Tibial nerve (tissue), 4 donors: ENCODE results near the gene FAM181A. TPM values are rescaled to one million over a fixed set of nuclear protein-coding genes. Genes with fewer than 3 reads are reported as not detected.

Experiments
- DNase-seq, 2 donors: peaks; one replicate each; pipeline ENCODE4 v3.0.0-alpha.2; 2019; ENCODE audit warnings: low spot score in 2 of 2
- H3K27ac ChIP-seq, 4 donors: fragments of 200-600 bp; sonication (generic) in 3 of 4; one replicate each; pipeline ENCODE4 v1.5.1; 2017 to 2019; ENCODE audit warnings: mild to moderate bottlenecking in 1 of 4
- H3K27me3 ChIP-seq, 2 donors: fragments of 200-600 bp; sonication (generic) in 1 of 2; one replicate each; pipeline versions ENCODE4 v1.5.1 to v1.6.0; 2017 to 2019
- H3K36me3 ChIP-seq, 3 donors: fragments of 200-600 bp; sonication (generic); one replicate each; pipeline ENCODE4 v1.5.1; 2018 to 2019
- H3K4me1 ChIP-seq, 4 donors: fragments of 200-600 bp; sonication (generic) in 3 of 4; one replicate each; pipeline ENCODE4 v1.5.1; 2017 to 2019
- H3K4me3 ChIP-seq, 4 donors: fragments of 200-600 bp; sonication (generic) in 3 of 4; one replicate each; pipeline ENCODE4 v1.5.1; 2017 to 2019; ENCODE audit warnings: mild to moderate bottlenecking in 1 of 4, moderate library complexity in 1 of 4
- H3K9me3 ChIP-seq, 4 donors: fragments of 200-600 bp; sonication (generic) in 3 of 4; one replicate each; pipeline ENCODE4 v1.5.1; 2017 to 2019
- CTCF ChIP-seq, 5 experiments: fragments of 200-600 bp in 3 of 5; fragments of 450-650 bp in 2 of 5; sonication (generic) in 3 of 5; IDR thresholded peaks; one replicate each; pipeline ENCODE4 v1.5.1; 2016 to 2019; ENCODE audit warnings: antibody characterized with exemption in 5 of 5, mild to moderate bottlenecking in 3 of 5, moderate library complexity in 2 of 5
- EP300 ChIP-seq, 2 donors: sonication (generic); formaldehyde crosslinking; IDR thresholded peaks; one replicate each; pipeline ENCODE4 v1.6.1; 2017; ENCODE audit warnings: antibody characterized with exemption in 2 of 2, mild to moderate bottlenecking in 1 of 2
- POLR2A ChIP-seq, 2 donors: fragments of 450-650 bp; IDR thresholded peaks; one replicate each; pipeline ENCODE4 v1.6.1; 2017; ENCODE audit warnings: antibody characterized with exemption in 2 of 2, mild to moderate bottlenecking in 2 of 2, moderate library complexity in 2 of 2
- WGBS, 2 donors: methylation state at CpG; one replicate each; pipeline ENCODE4 v1.1.5; 2018; 5-methylcytosine and 5-hydroxymethylcytosine counted together
- total RNA-seq, 4 donors: library from RNA; depleted of rRNA; stranded (reverse); fragments of >200 nt; gene quantifications; one replicate each; pipeline ENCODE4 v1.1.0, GENCODE V29; 2016

FAM181A gene
- total RNA-seq, 4 donors from 2014 or later, result not detected

GRCh38 chr14:93938751-93939303 lies 11.7 kb downstream of the FAM181A start:
- Histone ChIP-seq H3K27me3 (peaks cover 0 to 18% of the 10 kb centered on the region in 2 donors), H3K4me1 (peaks cover 0 to 11% (median 3%) of the 10 kb centered on the region in 4 donors), H3K4me3 (peak overlapping the region in 1 of 4 donors; percentile 45), H3K36me3 (no peaks in the 10 kb centered on the region), H3K27ac (no peak overlapping the region), H3K9me3 (no peaks in the 10 kb centered on the region)
- DNase-seq, result no peak
- WGBS, 2 donors, result 39 to 48% methylated on average over 24 to 43 of the region's 46 CpGs
- TF ChIP-seq CTCF (IDR thresholded peaks at IDR 0.05) (no peak), POLR2A (IDR thresholded peaks at IDR 0.05) (no peak), EP300 (IDR thresholded peaks at IDR 0.05) (no peak)

- H3K27me3 ChIP-seq, result peaks cover 0 to 18% of the 10 kb centered on the region in 2 donors
- H3K36me3 ChIP-seq, result no peaks in the 10 kb centered on the region
- H3K4me1 ChIP-seq, result peaks cover 0 to 11% (median 3%) of the 10 kb centered on the region in 4 donors
- TF ChIP-seq CTCF (IDR thresholded peaks at IDR 0.05) (peak; percentile 79 to 93 (median 87)), EP300 (IDR thresholded peaks at IDR 0.05) (no peak), POLR2A (IDR thresholded peaks at IDR 0.05) (no peak)
- 18% methylated on average over 21 to 24 of the region's 84 CpGs for WGBS, 2 donors
- H3K4me3 ChIP-seq, result peak overlapping the region; percentile 12 to 45 (median 35)
- DNase-seq, result peak; percentile 57 to 73
- no peaks in the 10 kb centered on the region for H3K9me3 ChIP-seq
- H3K27ac ChIP-seq, result no peak overlapping the region
Measured at GRCh38 chr14:93939304-93940229, 12.4 kb downstream of the FAM181A start.

- H3K9me3 ChIP-seq, result no peaks in the 10 kb centered on the region
- H3K27me3 ChIP-seq, result peaks cover 0 to 18% of the 10 kb centered on the region in 2 donors
- no peaks in the 10 kb centered on the region for H3K36me3 ChIP-seq
- H3K4me1 ChIP-seq, result peaks cover 0 to 11% (median 3%) of the 10 kb centered on the region in 4 donors
- WGBS, 2 donors, result 86% methylated on average over 6 of the region's 6 CpGs
- H3K27ac ChIP-seq, result no peak overlapping the region
- DNase-seq, result no peak
- TF ChIP-seq EP300 (IDR thresholded peaks at IDR 0.05) (no peak), POLR2A (IDR thresholded peaks at IDR 0.05) (no peak), CTCF (IDR thresholded peaks at IDR 0.05) (no peak)
- no peak overlapping the region for H3K4me3 ChIP-seq
Measured at GRCh38 chr14:93940437-93940836, 13.3 kb downstream of the FAM181A start.

- 65 to 72% methylated on average over 10 to 16 of the region's 16 CpGs for WGBS, 2 donors
- H3K27ac ChIP-seq, result no peak overlapping the region
Measured at GRCh38 chr14:93941293-93941910, 14.3 kb downstream of the FAM181A start.

More at GRCh38 chr14:93941293-93941910, 14.3 kb downstream of the FAM181A start:
- DNase-seq, result no peak
- Histone ChIP-seq H3K4me1 (peaks cover 0 to 11% (median 3%) of the 10 kb centered on the region in 4 donors), H3K36me3 (no peaks in the 10 kb centered on the region), H3K27me3 (peaks cover 0 to 18% of the 10 kb centered on the region in 2 donors), H3K9me3 (no peaks in the 10 kb centered on the region), H3K4me3 (no peak overlapping the region)
- TF ChIP-seq POLR2A (IDR thresholded peaks at IDR 0.05) (no peak), CTCF (IDR thresholded peaks at IDR 0.05) (no peak), EP300 (IDR thresholded peaks at IDR 0.05) (no peak)
